B cell (primary cell): ENCODE data around the gene NECAB2. TPM values are rescaled to one million over a fixed set of nuclear protein-coding genes. Genes with fewer than 3 reads are reported as not detected.

Experiments used
- ATAC-seq: fragments of 200-7000 bp; cut with Tn5 transposase; one replicate; pipeline ENCODE4 v1.10.0; 2021; ENCODE audit warnings: low read depth, mild to moderate bottlenecking, moderate number of reproducible peaks, moderate library complexity
- CTCF ChIA-PET: fragments of 350-600 bp; sonication (Branson Sonifier 250); formaldehyde crosslinking; loops from one replicate; lab custom pipeline; 2021; ENCODE audit warnings: antibody characterized with exemption, inconsistent platforms; lab: Charles Lee
- POLR2A ChIA-PET: fragments of 350-600 bp; sonication (Branson Sonifier 250); formaldehyde crosslinking; loops from one replicate; lab custom pipeline; 2021; ENCODE audit warnings: antibody characterized with exemption; lab: Charles Lee
- DNase-seq: peaks from one replicate; pipeline ENCODE4 v3.0.0; 2013
- H2AFZ ChIP-seq: 2 replicates; pipeline ENCODE4 v1.6.1; 2012; ENCODE audit warnings: mild to moderate bottlenecking, low read depth, low read length; ENCODE audit not compliant: insufficient read depth, poor library complexity, severe bottlenecking
- H3K27ac ChIP-seq, 2 donors: 1 replicate in 1 of 2; 2 replicates in 1 of 2; pipeline ENCODE4 v1.5.1; 2012 to 2013; ENCODE audit warnings: low read length in 2 of 2, mild to moderate bottlenecking in 2 of 2, moderate library complexity in 1 of 2
- H3K27me3 ChIP-seq, 4 experiments: fragments of 200-600 bp in 1 of 4; sonication (generic) in 1 of 4; replicated peaks in 1 of 4; 1 replicate in 2 of 4; 2 replicates in 2 of 4; pipeline versions ENCODE4 v1.6.1 to v1.7.0; 2013 to 2016; ENCODE audit warnings: low read length in 3 of 4, mild to moderate bottlenecking in 2 of 4, mixed read lengths in 1 of 4, moderate library complexity in 1 of 4; ENCODE audit not compliant: insufficient read depth in 4 of 4, control insufficient read depth in 3 of 4; ENCODE audit errors: control extremely low read depth in 1 of 4
- H3K36me3 ChIP-seq, 2 experiments: replicated peaks in 1 of 2; 1 replicate in 1 of 2; 2 replicates in 1 of 2; pipeline versions ENCODE4 v1.6.1 to v1.7.1; 2013; ENCODE audit warnings: low read length in 1 of 2; ENCODE audit not compliant: insufficient read depth in 2 of 2, control insufficient read depth in 1 of 2; ENCODE audit errors: control extremely low read depth in 1 of 2, extremely low read depth in 1 of 2
- H3K4me1 ChIP-seq, 2 donors: fragments of 200-600 bp in 1 of 2; sonication (generic) in 1 of 2; 1 replicate in 1 of 2; 2 replicates in 1 of 2; pipeline versions ENCODE4 v1.5.1 to v1.6.1; 2013 to 2017; ENCODE audit warnings: low read length in 2 of 2; ENCODE audit not compliant: control insufficient read depth in 2 of 2, insufficient read depth in 2 of 2
- H3K4me2 ChIP-seq: replicated peaks from 2 replicates; pipeline ENCODE3; 2012; ENCODE audit warnings: mild to moderate bottlenecking, low read depth, low read length; ENCODE audit not compliant: poor library complexity, severe bottlenecking
- H3K4me3 ChIP-seq, 5 experiments: fragments of 200-600 bp in 1 of 5; sonication (generic) in 1 of 5; 1 replicate in 3 of 5; 2 replicates in 2 of 5; pipeline versions ENCODE4 v1.5.1 to v1.7.0; 2011 to 2016; ENCODE audit warnings: low read length in 4 of 5, mild to moderate bottlenecking in 4 of 5, low read depth in 2 of 5, control low read depth in 1 of 5, moderate library complexity in 1 of 5; ENCODE audit not compliant: insufficient read depth in 1 of 5; ENCODE audit errors: control extremely low read depth in 1 of 5, extremely low read depth in 1 of 5
- H3K79me2 ChIP-seq: fragments of 200-600 bp; sonication (generic); one replicate; pipeline ENCODE4 v1.6.0; 2016; ENCODE audit warnings: low read length; ENCODE audit not compliant: control insufficient read depth, insufficient read depth
- H3K9ac ChIP-seq: fragments of 200-600 bp; sonication (generic); 2 replicates; pipeline ENCODE4 v1.6.1; 2017; ENCODE audit warnings: mild to moderate bottlenecking, low read length, moderate library complexity
- H3K9me3 ChIP-seq, 3 donors: one replicate each; pipeline versions ENCODE4 v1.6.1 to v1.7.1; 2013; ENCODE audit warnings: low read length in 2 of 3; ENCODE audit not compliant: control insufficient read depth in 2 of 3, insufficient read depth in 1 of 3; ENCODE audit errors: control extremely low read depth in 1 of 3
- H4K20me1 ChIP-seq: 2 replicates; pipeline ENCODE4 v1.6.0; 2012; ENCODE audit warnings: mild to moderate bottlenecking, low read length; ENCODE audit not compliant: insufficient read depth, control insufficient read depth, poor library complexity, severe bottlenecking
- H3K27ac Mint-ChIP-seq: one replicate; pipeline ENCODE4 v1.8.0; 2021; ENCODE audit warnings: mixed read lengths
- H3K27me3 Mint-ChIP-seq: one replicate; pipeline ENCODE4 v1.8.0; 2021; ENCODE audit warnings: mixed read lengths
- H3K4me1 Mint-ChIP-seq: one replicate; pipeline ENCODE4 v1.8.0; 2021; ENCODE audit warnings: mixed read lengths
- H3K4me3 Mint-ChIP-seq: one replicate; pipeline ENCODE4 v1.8.0; 2021; ENCODE audit warnings: mixed read lengths
- H3K9me3 Mint-ChIP-seq: one replicate; pipeline ENCODE4 v1.8.0; 2022; ENCODE audit warnings: mixed read lengths; ENCODE audit not compliant: insufficient read depth
- CTCF ChIP-seq: fragments of 200-600 bp; IDR thresholded peaks from one replicate; pipeline ENCODE4 v1.8.0; 2022; ENCODE audit warnings: antibody characterized with exemption, mild to moderate bottlenecking
- EZH2 ChIP-seq: IDR thresholded peaks from 2 replicates; pipeline ENCODE4 v1.6.1; 2012; ENCODE audit warnings: borderline replicate concordance, low read depth, mild to moderate bottlenecking, moderate library complexity, low read length; ENCODE audit not compliant: insufficient read depth, poor library complexity, severe bottlenecking
- WGBS: methylation state at CpG from one replicate; pipeline ENCODE4 v1.1.5; 2013; ENCODE audit warnings: missing lambda C conversion rate; ENCODE audit not compliant: insufficient coverage; 5-methylcytosine and 5-hydroxymethylcytosine counted together
- intact Hi-C: fragments of 100-400 bp; cut with micrococcal nuclease; formaldehyde crosslinking; loops from one replicate; pipeline ENCODE4 v1.10.0; 2022
- polyA plus RNA-seq: library from polyadenylated mRNA; depleted of rRNA; stranded (reverse); fragments of >200 nt; gene quantifications from 2 replicates; pipeline ENCODE4 v1.2.3, GENCODE V29; 2012
- total RNA-seq, 2 donors: library from RNA; stranded (reverse); fragments of 120-200 nt in 1 of 2; gene quantifications; 1 replicate in 1 of 2; 2 replicates in 1 of 2; pipeline versions ENCODE4 v1.2.3 to v1.2.4, GENCODE V29; 2013 to 2022

Gene NECAB2
- total and polyA plus RNA-seq, 2 donors (not counting 1 experiment from before 2014, with no cell fraction given), result not detected

- ChIA-PET POLR2A (no interaction called here), CTCF (no interaction called here)
These were observed 65.5 kb downstream of the NECAB2 start for GRCh38 chr16:84033251-84034195.

More at GRCh38 chr16:84033251-84034195, 65.5 kb downstream of the NECAB2 start:
- Histone ChIP-seq H4K20me1 (no peaks in the 10 kb centered on the region), H3K4me2 (no peak overlapping the region), H3K9me3 (peaks cover 0 to 13% (median 0%) of the 10 kb centered on the region in 3 donors), H3K4me1 (peaks cover 0 to 4% of the 10 kb centered on the region in 2 donors), H3K4me3 (no peak overlapping the region), H3K36me3 (no peaks in the 10 kb centered on the region), H2AFZ (no peak overlapping the region), H3K9ac (no peak overlapping the region), H3K79me2 (no peaks in the 10 kb centered on the region), H3K27ac (no peak overlapping the region), H3K27me3 (peaks cover 0 to 9% (median 3%) of the 10 kb centered on the region in 4 experiments)
- WGBS, result 92% methylated on average over 22 of the region's 25 CpGs
- no peak overlapping the region for H3K27ac Mint-ChIP-seq
- DNase-seq (no peak), ATAC-seq (no peak)
- intact Hi-C loops, result no loop called here
- H3K4me1 Mint-ChIP-seq, result peaks cover 7% of the 10 kb centered on the region
- no peak overlapping the region for H3K4me3 Mint-ChIP-seq
- peaks cover 3% of the 10 kb centered on the region for H3K9me3 Mint-ChIP-seq
- TF ChIP-seq CTCF, result no peak
- TF ChIP-seq EZH2, result no peak
- H3K27me3 Mint-ChIP-seq, result peaks cover 25% of the 10 kb centered on the region
